Measurements from ENCODE around the gene RNF11. TPM values are rescaled to one million over a fixed set of nuclear protein-coding genes. Genes with fewer than 3 reads are reported as not detected.

Gene RNF11
- total RNA-seq, 2 experiments from 2014 or later: 91.3 to 97.4 TPM

GRCh38 chr1:51210676-51211075 lies 25.4 kb upstream of the RNF11 start:
- Mint-ChIP-seq H3K9me3 (no peaks in the 10 kb centered on the region), H3K4me1 (ENCODE audit: low read depth) (peaks cover 16% of the 10 kb centered on the region), H3K4me3 (no peak overlapping the region), H3K36me3 (ENCODE audit: low read depth) (no peaks in the 10 kb centered on the region), H3K27me3 (no peaks in the 10 kb centered on the region), H3K27ac (no peak overlapping the region)
- no peak overlapping the region for H3K4me3 ChIP-seq (ENCODE audit: low read length)
- DNase-seq (no peak), ATAC-seq (ENCODE audit: poor library complexity) (no peak)
- POLR2A ChIA-PET: no interaction called here
- H3K36me3 ChIP-seq (ENCODE audit: insufficient read depth, low read length): no peaks in the 10 kb centered on the region
- H3K27ac ChIP-seq (ENCODE audit: low read depth in 1 of 2, low read length in 2 of 2): no peak overlapping the region
- CTCF ChIA-PET: interaction anchor here (1.3 kb wide), 1 partner anchor 18 kb away, joined by 4 read pairs; no protein-coding TSS in a partner anchor
- H3K9me3 ChIP-seq (ENCODE audit: control insufficient read depth in 1 of 2, insufficient read depth in 1 of 2, low read length in 2 of 2): no peaks in the 10 kb centered on the region
- H3K4me1 ChIP-seq (ENCODE audit: insufficient read depth, low read length): peaks cover 7% of the 10 kb centered on the region
- intact Hi-C loops (cut with DNase I, micrococcal nuclease): no loop called here
- TF ChIP-seq, protein P1, sequence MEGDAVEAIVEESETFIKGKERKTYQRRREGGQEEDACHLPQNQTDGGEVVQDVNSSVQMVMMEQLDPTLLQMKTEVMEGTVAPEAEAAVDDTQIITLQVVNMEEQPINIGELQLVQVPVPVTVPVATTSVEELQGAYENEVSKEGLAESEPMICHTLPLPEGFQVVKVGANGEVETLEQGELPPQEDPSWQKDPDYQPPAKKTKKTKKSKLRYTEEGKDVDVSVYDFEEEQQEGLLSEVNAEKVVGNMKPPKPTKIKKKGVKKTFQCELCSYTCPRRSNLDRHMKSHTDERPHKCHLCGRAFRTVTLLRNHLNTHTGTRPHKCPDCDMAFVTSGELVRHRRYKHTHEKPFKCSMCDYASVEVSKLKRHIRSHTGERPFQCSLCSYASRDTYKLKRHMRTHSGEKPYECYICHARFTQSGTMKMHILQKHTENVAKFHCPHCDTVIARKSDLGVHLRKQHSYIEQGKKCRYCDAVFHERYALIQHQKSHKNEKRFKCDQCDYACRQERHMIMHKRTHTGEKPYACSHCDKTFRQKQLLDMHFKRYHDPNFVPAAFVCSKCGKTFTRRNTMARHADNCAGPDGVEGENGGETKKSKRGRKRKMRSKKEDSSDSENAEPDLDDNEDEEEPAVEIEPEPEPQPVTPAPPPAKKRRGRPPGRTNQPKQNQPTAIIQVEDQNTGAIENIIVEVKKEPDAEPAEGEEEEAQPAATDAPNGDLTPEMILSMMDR (IDR thresholded peaks at IDR 0.05): no peak
- no peaks in the 10 kb centered on the region for H3K27me3 ChIP-seq (ENCODE audit: control insufficient read depth in 1 of 2, insufficient read depth in 2 of 2, low read length in 2 of 2)

DNA sequence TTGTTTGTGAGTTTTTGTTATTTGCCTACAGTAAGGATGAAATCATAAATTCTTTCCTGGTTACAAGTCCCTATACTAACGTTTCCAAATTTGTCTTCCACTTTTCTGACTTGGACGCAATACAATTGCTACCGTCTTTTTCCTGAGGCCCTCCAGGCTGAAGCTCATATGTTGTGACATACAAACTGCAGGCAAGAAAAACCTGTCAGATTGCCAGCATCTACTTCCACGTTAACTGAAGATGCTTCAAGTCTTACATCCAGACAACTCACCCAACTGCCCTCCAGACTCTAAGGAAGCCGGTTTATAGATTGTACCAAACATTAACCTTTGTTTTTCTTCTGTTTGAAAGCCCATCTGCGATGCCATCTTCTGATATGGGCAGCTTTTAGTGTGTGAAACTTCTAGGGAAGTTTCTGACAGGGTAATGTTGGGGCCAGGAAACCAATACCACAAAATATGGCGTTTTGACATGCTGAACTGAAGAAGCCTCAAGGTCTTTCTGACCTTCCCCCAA lies 21.4 kb upstream of the RNF11 start:
- DNase-seq: peak in 3 of 14 experiments; percentile 18 to 24 (median 24)
- Mint-ChIP-seq H3K4me3 (no peak overlapping the region), H3K9me3 (no peaks in the 10 kb centered on the region), H3K4me1 (ENCODE audit: low read depth) (peaks cover 19% of the 10 kb centered on the region), H3K36me3 (ENCODE audit: low read depth) (no peaks in the 10 kb centered on the region), H3K27ac (peak overlapping the region; percentile 54), H3K27me3 (no peaks in the 10 kb centered on the region)
- POLR2A ChIA-PET: interaction anchor here (1.8 kb wide), 1 partner anchor 21 kb away, joined by 7 read pairs; the partner anchor contains the start of gene RNF11
- TF ChIP-seq, protein P1 (IDR thresholded peaks at IDR 0.05): no peak
- Histone ChIP-seq H3K27me3 (ENCODE audit: control insufficient read depth in 1 of 2, insufficient read depth in 2 of 2, low read length in 2 of 2) (no peaks in the 10 kb centered on the region), H3K4me3 (ENCODE audit: low read length) (no peak overlapping the region), H3K9me3 (ENCODE audit: control insufficient read depth in 1 of 2, insufficient read depth in 1 of 2, low read length in 2 of 2) (no peaks in the 10 kb centered on the region), H3K27ac (ENCODE audit: low read depth in 1 of 2, low read length in 2 of 2) (peak overlapping the region in 1 of 2 donors; percentile 18), H3K36me3 (ENCODE audit: insufficient read depth, low read length) (no peaks in the 10 kb centered on the region), H3K4me1 (ENCODE audit: insufficient read depth, low read length) (peaks cover 7% of the 10 kb centered on the region)
- no peak for ATAC-seq (ENCODE audit: poor library complexity)
- CTCF ChIA-PET: no interaction called here
- intact Hi-C loops (cut with DNase I, micrococcal nuclease): no loop called here

GRCh38 chr1:51215169-51215568 lies 20.9 kb upstream of the RNF11 start:
- ATAC-seq (ENCODE audit: poor library complexity) (no peak), DNase-seq (no peak)
- intact Hi-C loops (cut with DNase I, micrococcal nuclease): no loop called here
- Mint-ChIP-seq H3K27me3 (no peaks in the 10 kb centered on the region), H3K4me1 (ENCODE audit: low read depth) (peaks cover 19% of the 10 kb centered on the region), H3K4me3 (no peak overlapping the region), H3K36me3 (ENCODE audit: low read depth) (no peaks in the 10 kb centered on the region), H3K9me3 (no peaks in the 10 kb centered on the region), H3K27ac (peak overlapping the region; percentile 54)
- Histone ChIP-seq H3K9me3 (ENCODE audit: control insufficient read depth in 1 of 2, insufficient read depth in 1 of 2, low read length in 2 of 2) (no peaks in the 10 kb centered on the region), H3K4me3 (ENCODE audit: low read length) (no peak overlapping the region), H3K4me1 (ENCODE audit: insufficient read depth, low read length) (peaks cover 7% of the 10 kb centered on the region), H3K27ac (ENCODE audit: low read depth in 1 of 2, low read length in 2 of 2) (peak overlapping the region in 1 of 2 donors; percentile 18), H3K36me3 (ENCODE audit: insufficient read depth, low read length) (no peaks in the 10 kb centered on the region), H3K27me3 (ENCODE audit: control insufficient read depth in 1 of 2, insufficient read depth in 2 of 2, low read length in 2 of 2) (no peaks in the 10 kb centered on the region)
- TF ChIP-seq, protein P1 (IDR thresholded peaks at IDR 0.05): no peak
- POLR2A ChIA-PET: interaction anchor here (1.8 kb wide), 1 partner anchor 21 kb away, joined by 7 read pairs; the partner anchor contains the start of gene RNF11
- CTCF ChIA-PET: no interaction called here

Measured in CD4-positive, alpha-beta T cell (primary cell).